Cardiac fibroblast (primary cell): ENCODE measurements around the gene DHX36.

Source experiments
- DNase-seq, 2 donors: peaks; one replicate each; pipeline versions ENCODE4 v3.0.0 to v3.0.0-alpha.2; 2010; ENCODE audit warnings: low read depth in 2 of 2
- H3K4me3 ChIP-seq, 2 donors: replicated peaks in 1 of 2; 1 replicate in 1 of 2; 2 replicates in 1 of 2; pipeline ENCODE4 v1.5.1; 2011; ENCODE audit warnings: low read depth in 2 of 2, low read length in 2 of 2, mild to moderate bottlenecking in 2 of 2, moderate library complexity in 1 of 2
- TF ChIP-seq, protein P1 (sequence below): IDR thresholded peaks from one replicate; pipeline ENCODE4 v1.5.1; 2011; ENCODE audit warnings: low read depth, mild to moderate bottlenecking, low read length, inconsistent platforms

DHX36 gene

DNA sequence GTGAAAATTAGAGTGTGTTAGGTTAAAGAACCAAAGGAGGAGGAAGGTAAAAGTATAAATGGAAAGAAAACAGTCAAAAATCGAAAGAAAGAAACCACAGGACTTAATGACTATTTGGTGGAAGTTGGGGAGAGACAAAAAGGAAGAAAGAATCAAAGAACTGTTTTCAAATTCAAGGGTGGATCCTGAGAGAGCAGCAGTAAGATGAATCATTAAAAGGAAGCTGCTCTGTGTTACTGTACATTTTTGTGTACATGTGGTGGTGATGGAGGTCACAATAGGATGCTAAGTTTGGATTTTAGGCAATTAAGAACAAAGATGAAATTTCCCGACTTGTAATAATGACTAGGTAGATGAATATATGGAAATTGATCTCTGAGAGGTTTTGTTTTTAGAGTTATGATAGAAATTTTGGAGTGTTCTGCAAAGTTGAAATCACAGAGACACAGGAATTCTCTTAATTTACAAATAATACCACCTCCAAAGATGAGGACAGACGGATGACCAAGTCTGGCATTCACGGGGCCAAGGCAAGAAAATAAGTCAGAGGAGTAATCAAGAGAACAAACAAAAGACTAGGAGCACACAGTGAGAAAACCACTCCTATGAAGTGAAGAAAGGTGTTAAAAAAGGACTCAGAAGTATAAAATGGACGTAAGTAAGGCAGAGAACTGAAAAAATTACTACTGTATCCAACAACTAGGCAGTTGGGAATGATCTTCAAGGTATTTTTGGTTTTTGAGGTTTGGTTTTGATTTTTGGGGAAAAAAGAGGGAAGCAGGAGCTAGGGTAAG, 7.1 kb downstream of the DHX36 start:
- DNase-seq, result peak in 1 of 2 donors; percentile 29
- TF ChIP-seq, protein P1, sequence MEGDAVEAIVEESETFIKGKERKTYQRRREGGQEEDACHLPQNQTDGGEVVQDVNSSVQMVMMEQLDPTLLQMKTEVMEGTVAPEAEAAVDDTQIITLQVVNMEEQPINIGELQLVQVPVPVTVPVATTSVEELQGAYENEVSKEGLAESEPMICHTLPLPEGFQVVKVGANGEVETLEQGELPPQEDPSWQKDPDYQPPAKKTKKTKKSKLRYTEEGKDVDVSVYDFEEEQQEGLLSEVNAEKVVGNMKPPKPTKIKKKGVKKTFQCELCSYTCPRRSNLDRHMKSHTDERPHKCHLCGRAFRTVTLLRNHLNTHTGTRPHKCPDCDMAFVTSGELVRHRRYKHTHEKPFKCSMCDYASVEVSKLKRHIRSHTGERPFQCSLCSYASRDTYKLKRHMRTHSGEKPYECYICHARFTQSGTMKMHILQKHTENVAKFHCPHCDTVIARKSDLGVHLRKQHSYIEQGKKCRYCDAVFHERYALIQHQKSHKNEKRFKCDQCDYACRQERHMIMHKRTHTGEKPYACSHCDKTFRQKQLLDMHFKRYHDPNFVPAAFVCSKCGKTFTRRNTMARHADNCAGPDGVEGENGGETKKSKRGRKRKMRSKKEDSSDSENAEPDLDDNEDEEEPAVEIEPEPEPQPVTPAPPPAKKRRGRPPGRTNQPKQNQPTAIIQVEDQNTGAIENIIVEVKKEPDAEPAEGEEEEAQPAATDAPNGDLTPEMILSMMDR, result no peak
- H3K4me3 ChIP-seq, result no peak overlapping the region

DNA sequence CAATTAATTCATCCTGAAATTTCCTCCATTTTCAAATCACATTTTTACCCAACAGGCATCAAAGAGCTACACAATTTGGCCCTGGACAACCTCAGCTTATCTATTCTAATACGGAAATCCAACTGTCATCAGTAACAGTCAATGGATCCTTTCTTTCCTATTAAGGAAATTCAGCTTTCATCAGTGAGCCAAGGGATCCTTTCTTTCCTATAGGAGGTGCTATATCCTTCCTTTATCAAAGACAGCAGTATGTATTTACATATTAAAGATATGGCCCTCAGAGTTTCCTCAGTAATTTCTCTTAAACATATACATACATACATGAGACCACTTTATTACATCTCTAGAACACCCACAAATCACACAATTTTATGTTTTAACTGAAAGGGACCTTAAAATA, 10.1 kb downstream of the DHX36 start:
- TF ChIP-seq, protein P1, result no peak
- H3K4me3 ChIP-seq, result no peak overlapping the region
- no peak for DNase-seq

DNA sequence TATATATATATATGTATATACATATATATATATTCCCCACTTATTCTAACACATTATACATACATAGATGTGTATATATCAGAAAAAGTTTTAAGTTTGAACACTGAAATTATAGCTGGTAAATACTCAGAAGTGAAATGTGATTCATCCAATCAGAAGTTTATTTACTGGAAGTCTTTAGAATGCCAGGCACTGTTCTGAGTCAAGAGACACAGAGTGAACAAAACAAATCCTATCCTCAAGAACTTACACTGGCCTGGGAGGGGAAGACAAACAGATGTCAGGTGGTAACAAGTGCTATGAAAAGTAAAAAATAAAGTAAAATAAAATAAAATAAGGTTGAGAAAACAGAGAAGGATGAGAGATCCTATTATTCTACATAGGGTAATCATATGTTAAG, 13.4 kb downstream of the DHX36 start:
- DNase-seq, result peak; percentile 38 to 59
- TF ChIP-seq, protein P1, result no peak
- no peak overlapping the region for H3K4me3 ChIP-seq

DNA sequence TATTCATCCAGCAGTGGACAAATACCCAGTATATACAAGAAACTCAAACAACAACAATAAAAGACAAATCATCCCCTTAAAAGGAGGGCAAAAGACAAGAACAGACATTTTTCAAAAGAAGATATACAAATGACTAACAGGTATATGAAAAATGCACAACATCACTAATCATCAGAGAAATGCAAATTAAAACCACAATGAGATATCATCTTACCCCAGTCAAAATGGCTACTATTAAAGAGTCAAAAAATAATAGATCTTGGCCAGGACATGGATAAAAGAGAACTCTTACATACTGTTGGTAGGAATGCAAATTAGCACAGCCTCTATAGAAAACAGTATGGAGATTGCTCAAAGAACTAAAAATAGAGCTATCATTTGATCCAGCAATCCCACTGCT, 16.9 kb downstream of the DHX36 start:
- no peak overlapping the region for H3K4me3 ChIP-seq
- TF ChIP-seq, protein P1, result no peak
- DNase-seq, result no peak

DNA sequence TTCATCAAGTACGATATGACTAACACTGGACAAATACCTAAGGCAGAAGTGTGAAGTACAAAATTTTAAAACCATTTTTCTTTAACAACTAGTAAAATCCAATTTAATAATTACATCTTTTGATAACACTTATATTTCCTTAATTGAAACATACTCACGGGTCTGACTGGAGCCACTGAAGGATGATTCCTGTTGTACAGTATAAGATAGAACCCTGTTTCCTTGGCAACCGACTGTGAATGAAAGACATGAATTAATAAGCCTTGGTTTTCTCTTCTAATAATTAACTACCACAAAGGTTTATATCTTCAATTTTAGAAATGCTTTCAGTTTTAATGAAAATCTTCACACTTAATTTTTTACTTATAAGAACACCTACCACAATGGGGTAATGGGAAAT, 19.4 kb downstream of the DHX36 start:
- no peak overlapping the region for H3K4me3 ChIP-seq
- TF ChIP-seq, protein P1, result no peak
- no peak for DNase-seq

DNA sequence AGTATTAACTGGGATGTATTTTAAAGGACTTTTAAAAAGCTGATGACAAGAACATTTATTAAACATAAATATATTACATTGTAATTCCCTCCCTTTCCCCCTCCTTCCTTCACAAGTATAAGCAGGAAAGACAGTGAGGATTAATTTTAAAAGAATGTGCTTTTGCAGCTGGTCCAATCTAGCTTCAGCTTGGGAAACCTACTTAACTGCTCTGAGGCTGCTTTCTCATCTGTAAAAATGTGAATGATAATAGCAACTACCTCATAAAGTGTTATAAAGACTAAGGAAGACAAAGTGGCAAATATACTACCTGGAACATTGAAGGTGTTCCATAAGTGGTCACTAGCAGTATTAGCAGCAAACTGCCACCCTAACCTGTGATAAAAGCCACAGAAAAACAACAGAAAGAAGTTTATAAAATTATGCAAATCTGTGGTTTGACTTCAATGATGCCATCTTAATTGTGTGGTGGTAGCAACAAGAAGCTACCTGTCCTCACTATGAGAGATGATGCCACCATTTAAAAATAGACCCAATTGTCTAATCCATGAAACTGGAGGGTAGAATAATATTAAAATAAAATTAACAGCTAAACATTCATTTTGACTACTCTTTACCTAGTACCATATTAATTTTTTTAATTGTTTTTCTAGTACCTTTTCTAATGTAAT, 20.0 kb downstream of the DHX36 start:
- TF ChIP-seq, protein P1, result no peak
- H3K4me3 ChIP-seq, result no peak overlapping the region
- peak; percentile 12 to 47 for DNase-seq
